Measurements from ENCODE around the gene LRRC4C.

LRRC4C gene

DNA sequence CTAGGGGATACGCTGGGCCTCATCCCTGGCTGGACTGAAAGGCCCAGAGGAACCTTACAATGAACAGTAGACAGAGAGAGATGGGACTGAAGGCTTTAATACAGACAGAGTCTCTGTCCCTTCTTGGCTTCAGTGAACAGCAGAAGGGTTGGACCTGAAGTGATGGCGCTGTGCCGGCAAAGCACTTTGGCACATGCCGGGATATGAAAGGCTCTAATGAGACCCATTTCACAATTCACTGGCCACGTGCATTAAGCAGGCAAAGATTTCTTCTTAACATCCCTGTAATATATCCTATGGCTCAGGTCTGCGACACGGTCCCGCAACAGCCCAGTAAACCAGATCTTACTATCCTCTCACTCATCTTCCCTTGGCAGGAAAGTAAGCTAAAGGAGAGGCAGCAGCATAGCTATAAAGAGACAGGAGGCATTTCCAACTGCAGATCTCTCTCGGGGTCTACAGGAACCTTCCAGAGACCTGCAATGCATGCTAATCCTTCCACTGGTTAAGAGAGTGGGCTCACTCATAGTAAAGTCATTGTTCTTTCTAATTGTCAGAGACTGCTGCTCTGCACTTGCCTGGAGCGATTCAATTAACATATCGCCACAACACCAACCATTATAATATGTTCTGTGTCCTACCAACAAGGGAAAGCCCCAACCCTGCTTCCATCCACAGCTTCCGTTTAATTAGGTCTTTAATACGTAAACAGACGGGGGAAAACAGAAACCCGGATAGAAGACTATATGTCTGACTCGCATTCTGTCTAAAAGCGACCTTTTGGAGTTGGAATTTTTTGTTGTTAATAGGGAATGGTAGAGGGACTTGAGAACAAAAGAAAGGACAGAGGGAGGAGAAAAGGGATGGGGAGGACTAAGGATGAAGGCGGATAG lies 1179.0 kb downstream of the LRRC4C start:
- no peak for DNase-seq

DNA sequence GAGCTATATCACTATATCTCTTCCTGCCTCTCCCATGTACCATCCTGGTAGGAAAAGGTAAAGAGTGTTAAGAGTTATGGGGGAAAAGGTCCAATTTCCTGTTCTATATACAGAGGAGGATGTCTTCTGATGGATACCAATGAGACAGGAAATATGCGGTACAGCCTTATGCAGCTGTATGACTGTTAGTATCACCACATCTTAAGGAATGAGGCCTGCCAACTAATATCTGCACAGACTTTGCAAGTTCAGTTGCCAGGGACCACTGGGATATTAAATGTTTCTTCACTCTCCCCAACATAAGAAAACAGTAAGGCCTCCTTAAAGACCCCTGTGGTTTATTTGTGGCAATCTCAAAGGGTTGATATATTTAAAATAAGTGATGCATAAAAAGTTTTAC lies 1182.5 kb downstream of the LRRC4C start:
- no peak for DNase-seq

DNA sequence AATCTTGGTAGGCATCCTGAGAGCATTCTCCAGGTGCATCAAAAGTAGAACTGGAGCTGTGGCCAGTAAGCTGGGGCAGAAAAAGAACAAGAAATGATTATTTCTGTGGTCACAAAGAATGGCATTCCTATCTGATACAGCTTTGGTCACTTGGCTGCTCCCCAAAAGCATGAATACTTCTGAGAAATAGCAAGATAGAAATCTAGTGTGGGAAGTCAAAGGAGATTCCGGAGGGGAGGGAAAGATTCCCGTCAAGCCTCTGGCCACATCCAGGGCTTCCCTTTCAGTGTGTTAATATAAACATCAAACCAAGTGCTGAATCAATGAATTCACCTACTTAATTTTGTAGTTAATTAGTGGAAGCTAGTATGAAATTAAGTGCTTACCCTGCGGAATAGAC lies 1185.4 kb downstream of the LRRC4C start:
- no peak for DNase-seq

DNA sequence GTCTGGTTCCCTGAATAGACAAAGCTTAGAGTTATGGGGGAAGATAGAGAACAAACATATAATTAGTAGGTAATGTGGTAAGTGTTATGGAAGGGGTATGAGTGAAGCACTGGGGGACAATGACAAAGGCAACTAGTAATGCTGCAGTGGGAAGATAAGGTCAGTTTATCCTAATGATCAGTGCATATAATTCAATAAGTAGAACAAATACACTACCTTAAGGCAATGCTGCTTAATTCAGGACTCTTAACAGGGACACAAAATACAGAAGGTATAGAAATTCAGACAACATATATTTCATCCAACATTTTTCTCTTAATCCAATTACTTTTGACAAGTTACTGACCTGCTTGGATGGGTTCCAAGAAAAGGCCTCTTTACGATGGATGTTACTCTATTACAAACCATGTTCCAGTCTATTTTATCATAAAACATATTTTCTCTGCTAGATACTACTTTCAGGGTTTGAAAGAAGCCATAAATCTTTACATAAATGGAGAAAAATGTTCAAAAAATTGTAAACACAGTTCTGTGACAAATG lies 1186.2 kb downstream of the LRRC4C start:
- no peak for DNase-seq

DNA sequence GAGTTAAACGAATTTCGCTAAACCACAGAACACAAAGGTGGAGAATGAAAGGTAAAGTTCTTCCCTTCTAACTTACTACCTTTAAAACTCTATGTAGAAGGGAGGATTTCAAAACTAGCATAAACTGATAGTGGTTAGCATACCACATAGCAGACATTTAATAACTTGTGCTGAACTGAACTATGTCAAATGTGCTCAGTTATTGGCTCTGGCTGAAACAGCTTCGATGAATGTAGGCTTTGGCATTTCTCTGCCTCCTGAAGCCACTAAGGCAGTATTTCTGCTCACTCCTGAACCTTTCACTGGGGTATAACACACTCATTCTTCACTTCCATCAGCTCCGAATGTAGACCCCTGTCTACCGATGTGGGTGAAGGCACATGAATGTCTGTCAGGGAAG lies 1188.1 kb downstream of the LRRC4C start:
- no peak for DNase-seq

DNA sequence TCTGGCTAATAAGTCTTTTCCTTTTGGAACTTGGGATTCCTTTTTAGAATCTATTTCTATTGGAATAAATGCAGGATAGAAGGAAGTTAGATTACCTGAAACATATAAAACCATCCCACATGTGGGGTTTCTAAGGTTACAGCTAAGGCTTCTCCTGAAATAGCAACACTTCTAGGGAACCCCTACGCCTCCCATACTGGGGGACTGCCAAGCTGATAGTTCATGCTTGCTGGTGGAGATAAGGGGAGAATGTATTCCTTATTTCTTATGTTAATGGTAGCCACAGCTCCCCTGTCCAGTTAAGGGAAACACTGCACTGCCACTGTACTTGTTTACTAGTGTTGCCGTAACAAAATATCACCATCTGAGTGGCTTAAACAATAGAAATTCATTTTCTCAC lies 1189.6 kb downstream of the LRRC4C start:
- DNase-seq: no peak

DNA sequence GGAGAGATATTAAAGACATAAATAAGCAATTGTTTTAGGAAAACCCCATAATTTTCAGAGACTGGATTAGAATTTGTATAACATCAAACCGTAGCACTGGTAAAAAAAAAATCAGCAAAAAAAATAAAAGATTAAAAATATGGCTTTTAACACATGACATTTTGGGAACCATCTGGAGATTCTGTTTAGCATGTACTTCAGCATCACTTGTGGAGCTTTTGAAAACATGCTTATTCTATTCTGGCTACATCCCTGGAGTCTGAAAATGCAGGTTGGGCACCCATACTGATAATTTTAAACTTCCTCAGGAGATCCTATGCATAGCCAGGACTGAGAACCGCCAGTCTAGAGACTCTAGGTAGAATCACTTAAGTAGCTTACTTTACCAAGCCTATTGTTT lies 1190.9 kb downstream of the LRRC4C start:
- DNase-seq: no peak

DNA sequence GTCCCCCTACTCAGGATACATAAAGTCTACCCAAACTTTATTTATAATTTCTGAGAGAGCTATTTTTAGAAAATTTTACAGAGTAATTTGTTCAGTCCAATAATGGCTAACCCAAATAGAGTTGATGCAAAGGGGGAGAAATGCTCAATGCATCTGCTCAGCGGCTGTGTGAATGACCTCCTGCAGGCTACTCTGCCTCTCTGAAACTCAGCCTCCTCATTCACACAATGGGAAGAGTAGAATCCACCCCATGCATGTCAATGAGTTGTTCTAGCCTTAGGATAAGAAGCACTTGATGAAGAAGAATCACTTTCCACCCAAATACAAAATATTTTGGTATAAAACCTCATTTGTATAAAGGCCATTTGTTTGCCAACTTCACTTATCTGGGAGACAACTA lies 1204.0 kb downstream of the LRRC4C start:
- no peak for DNase-seq

DNA sequence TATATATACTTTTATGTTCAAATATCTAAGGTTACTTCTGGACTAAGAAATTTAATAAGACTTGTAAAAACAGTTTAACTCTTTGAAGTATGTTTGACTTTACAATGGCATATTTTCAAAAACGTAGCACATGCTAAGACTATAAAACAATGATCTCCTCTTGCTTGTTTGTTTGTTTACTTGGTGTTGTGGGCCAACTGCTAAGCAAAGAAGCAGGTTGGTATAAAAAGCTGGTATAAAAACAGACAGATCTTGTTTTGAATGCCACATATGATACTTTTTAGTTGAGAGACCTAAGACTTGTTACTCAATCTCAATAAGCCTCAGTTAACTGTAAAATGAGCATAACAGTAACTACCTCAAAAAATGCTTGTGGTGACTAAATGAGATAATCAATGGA lies 1206.3 kb downstream of the LRRC4C start:
- no peak for DNase-seq

DNA sequence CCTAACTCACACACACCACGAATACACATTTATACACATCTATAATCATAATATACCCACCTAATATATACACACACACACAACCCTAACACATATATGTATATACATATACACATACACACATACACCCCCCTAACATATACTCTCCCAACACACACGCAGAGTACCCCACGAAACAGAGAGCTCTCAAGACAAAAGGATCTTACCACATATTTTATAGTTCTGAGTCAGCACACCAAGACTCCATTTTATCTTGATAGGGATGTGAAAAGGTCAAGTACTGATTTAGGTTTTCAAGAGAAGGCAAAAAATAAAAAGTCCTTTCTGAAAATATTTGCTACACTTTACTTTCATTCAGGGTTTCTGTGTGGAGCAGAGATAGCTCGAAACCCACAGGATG lies 1207.2 kb downstream of the LRRC4C start:
- DNase-seq: no peak

DNA sequence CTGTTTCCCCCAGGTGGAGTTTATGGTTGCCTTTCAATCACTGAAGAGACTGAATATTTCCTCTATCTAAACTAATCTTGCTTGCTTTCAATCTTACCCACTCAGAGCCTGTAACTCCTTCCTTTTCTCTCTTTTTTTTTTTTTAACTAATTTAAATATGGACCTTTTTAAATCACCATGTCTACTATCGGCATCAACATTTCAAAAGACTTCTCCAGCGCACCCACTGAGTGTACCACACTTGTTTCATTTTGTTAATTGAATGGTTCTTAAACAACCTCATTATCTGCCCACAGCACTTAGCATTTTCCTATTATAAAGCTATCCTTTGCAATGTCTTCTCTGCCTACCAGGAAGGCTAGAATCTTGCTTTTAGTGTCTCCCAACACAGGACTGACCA lies 1212.5 kb downstream of the LRRC4C start:
- DNase-seq: no peak

DNA sequence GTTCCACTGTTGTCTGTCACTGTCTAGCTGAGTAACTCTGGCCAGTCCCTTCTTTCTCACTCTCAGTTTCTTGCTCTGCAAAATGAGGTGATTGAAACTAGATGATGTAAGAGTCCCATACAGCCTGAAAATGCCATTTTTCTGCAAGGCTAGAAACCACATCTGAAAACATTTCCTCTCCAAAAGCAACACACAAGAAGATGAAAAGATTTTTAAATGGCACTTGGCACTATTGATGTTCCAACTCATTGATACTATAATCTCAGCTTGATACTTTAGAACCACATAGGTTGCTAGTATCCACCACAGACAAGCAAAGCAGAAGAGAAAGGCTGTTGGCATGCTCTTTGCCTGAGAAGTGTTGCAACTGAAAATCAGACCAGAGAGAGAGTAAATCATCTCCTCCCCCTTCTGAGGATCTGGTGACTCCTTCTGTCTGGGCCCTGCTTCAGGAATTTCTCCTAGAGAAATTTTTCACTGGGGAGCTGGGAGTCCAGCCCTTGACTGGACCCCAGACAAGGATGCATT lies 1217.9 kb downstream of the LRRC4C start:
- no peak for DNase-seq

DNA sequence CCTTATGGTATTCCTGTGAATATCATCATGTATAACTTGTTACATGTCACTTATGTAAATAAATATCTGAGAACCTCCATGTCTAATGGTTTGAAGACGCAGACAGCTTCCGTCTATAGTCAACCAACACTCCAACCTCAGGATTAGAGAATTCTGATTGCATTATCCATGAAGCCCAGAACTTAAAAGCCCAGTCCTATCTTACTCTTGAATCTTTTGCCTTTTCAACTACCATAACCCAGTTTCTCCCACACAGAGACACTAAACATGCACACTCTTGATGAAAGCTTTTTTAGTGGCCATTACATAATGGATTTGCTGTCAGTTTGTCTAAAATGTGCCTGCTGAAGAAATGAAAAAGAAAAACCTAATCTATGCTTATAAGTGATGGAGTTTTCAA lies 1219.2 kb downstream of the LRRC4C start:
- DNase-seq: no peak

DNA sequence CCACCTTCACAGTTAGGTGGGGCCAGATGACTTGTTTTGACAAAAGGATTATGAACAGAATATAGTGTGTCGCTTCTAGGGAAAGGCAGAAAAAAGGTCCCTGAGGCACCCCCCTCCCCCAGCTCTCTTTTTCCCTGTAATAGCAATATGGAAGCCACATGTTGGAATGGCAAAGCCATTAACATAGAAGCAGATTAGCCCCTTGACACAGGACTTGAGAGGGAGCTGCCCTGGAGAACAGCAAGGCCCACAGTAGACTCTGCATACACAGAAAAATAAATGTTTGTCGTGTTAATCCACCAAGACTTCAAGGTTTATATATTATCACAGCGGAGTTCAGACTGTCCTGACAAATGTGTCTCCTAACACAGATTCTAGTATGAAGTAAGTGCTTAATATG lies 1222.9 kb downstream of the LRRC4C start:
- DNase-seq: no peak

DNA sequence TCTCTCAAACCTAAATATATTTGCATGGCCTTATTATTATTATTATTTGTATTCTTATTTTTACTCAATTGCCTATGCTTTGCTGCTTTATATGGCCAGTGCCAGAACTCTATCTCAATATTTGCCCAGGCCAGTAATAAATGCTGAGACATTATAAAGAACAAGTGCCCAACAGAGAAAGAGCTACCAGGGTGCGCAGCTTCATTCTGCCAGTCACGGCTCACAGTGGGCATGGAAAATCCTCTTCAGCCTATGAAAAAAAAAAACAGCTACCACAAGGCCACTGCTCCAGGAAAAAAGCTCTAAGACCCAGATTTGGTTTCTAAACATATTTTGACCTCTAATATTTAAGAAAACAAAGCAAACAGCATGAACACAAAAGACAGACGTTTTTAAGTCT lies 1223.6 kb downstream of the LRRC4C start:
- no peak for DNase-seq

DNA sequence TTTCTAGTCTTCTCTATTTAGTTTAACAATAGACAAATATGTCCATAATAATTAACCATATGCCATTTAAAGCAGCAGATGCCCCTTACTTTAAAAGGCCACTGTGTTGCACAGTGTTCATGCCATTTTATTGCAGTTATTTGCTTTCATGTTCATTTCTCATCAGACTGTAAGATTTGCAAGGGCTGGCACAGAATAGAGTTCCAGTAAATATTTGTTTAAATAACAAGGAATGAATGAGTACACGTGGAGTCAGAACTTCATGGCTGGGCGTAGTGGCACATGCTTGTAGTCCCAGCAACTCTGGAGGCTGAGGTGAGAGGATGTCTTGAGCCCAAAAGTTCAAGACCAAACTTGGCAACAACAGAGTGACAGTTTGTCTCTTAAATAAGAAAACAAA lies 1228.6 kb downstream of the LRRC4C start:
- DNase-seq: no peak

DNA sequence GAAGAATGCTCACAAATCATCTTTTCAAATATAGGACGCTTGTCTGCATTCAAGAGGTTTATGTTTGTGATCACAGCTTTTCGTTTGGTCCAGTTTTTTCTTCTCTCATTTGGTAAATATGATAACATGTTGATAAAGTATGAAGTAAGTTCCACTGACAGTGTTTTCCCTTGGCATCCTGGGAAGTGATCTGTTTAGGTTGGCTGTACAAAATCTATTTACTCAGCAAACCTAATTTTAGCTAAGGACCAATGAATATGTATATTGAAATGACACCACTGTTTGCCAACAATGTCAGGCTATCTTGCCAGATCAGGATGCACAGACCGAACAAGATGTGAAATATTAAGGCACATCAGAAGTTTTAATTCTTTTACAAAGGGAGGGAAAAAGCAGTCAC lies 1230.8 kb downstream of the LRRC4C start:
- no peak for DNase-seq

DNA sequence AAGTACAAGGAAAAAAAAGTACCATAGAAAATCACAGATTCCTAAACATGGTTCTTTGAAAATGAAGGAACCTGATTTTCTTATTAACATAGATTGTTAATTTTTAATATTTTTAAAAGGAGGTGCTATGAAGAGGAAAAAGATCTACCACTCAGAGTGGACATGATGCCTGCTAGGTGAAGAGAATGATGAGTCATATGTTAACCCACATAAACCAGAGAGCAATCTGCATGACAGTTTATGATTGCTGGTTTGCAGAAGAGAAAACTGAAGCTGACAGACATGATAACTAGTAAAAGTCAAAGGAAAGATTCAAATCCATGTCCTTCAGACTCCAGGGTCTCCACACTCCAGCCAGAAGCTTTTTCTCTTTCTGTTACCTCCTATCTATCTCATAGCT lies 1231.7 kb downstream of the LRRC4C start:
- no peak for DNase-seq

DNA sequence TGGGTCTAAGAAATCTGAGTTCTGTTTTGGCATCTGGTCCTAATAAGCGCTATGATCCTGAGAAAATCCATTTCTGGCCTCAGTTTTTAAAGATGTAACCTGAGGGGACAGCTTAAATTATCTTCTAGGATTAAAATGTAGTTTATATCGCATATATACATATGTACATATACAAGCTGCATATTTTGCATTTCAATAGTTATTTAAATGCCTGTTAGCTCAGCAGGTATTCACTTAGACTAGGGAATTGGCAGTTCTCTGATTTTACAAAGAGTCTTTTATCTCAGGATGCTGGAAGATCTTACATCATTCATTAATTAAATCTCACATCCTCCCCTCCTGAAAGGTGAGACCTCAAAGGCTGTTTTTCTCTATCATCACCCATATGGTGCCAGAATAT lies 1232.8 kb downstream of the LRRC4C start:
- no peak for DNase-seq

DNA sequence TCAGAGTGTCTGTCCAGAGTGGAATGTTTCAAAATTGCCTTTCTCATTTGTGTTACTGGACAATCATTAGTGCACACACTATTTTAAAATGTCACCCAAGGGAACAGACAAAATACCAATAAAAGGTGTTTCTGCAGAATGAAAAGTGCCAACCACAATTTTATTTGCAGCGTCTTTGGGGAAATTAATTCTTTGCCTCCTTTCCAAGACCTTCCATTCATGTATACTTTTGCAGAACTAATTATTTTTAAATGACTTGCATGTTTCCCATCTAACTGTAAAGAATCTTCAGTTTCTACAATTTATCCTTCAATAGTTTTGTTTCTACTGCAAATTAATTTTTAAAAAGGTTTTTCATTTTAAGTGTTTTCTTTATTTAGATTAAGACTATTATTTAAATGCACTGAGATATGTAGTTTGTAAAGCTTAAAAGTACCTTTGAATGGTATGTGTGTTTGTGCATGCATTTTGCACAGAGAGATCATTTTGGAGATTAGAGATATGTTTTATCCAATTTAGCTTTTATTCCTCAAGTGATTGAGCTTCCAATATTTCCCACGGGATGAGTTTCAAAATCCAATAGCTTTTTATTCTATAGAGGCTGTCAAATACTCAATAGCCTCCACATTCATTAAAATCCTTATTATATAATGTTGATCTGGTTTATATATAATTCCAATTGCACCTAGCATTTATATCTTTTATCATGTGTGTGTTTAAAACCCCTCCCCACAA lies 1235.7 kb downstream of the LRRC4C start:
- DNase-seq: no peak

DNA sequence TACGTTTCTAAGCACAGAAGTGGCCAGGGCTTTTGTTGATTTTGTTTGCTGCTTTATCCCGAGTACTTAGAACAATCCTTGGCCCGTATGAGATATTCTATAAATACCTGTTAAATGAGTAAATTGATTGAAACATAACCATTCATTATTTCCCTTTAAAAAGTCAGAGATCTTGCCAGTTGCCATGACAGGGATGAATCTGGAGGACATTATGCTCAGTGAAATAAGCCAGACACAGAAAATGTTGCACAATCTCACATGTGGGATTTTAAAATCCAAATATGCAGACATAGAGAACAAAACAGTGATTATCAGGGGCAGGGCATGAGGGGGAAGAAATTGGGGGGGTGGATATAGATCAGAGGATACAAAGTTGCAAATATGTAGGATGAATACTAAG lies 1240.1 kb downstream of the LRRC4C start:
- DNase-seq: no peak

DNA sequence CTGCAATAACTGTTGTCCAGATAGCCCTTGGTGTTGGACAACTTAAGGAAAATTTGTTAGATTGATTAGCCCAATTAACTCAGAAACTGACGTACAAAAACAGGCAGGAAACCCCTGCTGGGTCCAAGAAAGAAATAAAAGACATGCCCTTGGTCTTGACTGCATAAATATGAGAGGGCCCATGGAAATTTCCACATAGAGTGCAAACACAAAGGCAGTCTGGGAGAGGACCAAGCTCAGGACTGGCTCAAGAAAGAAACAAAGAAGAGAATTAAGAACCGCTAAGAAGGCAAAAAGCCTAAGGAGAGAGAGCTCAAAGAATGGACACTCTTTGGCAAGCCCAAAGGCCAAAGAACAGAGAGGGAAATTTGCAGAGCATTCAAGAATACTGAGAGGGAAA lies 1243.9 kb downstream of the LRRC4C start:
- DNase-seq: no peak

DNA sequence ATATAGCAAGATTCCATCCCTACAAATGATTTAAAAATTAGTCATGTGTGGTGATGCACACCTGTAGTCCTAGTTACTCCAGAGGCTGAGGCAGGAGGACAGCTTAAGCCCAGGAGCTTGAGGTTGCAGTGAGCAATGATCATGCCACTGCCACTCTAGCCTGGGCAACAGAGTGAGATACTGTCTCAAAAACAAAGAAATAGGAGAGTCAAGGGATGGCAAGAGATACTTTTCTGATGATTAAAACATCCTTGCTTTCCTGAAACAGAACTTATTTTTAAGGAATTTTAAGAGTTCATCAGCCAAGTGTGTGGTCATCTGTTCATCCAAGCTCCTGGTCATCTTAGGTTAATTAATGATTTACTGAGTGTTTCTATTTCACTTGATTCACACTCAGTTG lies 1252.0 kb downstream of the LRRC4C start:
- DNase-seq: no peak

DNA sequence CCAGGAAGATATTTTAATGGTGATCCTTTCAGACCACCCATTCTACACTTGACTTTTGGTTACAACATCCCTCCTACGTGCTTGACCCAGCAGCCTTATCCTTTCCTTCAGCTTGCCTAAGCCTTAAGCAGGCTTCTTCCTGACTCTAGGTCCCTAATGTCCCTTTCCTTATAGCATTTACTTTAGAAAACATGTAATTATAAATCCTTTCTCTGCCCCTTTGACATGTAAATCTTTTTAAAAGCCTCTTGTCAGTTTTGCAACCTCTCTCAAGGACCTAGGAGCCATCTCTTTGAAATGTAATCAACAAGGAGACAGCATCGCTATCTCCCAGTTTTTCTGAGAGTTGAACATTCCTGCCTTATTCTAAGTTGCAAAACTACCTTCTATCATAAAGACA lies 1255.2 kb downstream of the LRRC4C start:
- DNase-seq: no peak

Measured in DMS79 (cell line).